RCC 7860 (cell line): Measurements from ENCODE around the gene NXPE3.
"Not testable (repeated sequence)": the region's sequence is repeated elsewhere in the genome, so short reads cannot be mapped to it uniquely, and the experiment has no call there.

ENCODE experiments used
- DNase-seq: peaks from one replicate; pipeline ENCODE4 v3.0.0-alpha.2; 2015; ENCODE audit warnings: low spot score
- FAIRE-seq: peaks from 2 replicates; lab custom pipeline; 2012; peaks lifted over from hg19 to GRCh38; lab: Jason Lieb, UNC

NXPE3 gene

DNA sequence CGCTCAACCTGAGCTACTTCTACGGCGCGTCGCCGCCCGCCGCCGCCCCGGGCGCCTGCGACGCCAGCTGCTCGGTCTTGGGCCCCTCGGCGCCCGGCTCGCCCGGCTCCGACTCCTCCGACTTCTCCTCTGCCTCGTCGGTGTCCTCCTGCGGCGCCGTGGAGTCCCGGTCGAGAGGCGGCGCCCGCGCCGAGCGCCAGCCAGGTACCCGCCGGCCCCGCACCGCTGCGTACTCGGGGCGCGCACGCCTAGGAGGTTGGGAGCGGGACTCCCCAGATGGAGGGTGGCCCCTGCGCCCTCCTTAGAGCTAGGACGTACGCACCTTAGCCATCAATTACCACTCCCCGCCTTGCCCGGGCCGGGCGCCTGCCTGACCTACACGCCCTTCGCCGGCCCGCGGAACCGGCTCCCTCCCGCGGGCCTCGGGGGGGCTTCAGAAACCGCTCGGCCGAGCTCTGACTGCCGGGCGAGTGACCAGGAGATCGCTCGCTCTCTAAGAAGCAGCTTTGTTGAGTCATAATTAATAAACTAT lies 70.8 kb downstream of the NXPE3 start:
- FAIRE-seq (no peak), DNase-seq (no peak)

DNA sequence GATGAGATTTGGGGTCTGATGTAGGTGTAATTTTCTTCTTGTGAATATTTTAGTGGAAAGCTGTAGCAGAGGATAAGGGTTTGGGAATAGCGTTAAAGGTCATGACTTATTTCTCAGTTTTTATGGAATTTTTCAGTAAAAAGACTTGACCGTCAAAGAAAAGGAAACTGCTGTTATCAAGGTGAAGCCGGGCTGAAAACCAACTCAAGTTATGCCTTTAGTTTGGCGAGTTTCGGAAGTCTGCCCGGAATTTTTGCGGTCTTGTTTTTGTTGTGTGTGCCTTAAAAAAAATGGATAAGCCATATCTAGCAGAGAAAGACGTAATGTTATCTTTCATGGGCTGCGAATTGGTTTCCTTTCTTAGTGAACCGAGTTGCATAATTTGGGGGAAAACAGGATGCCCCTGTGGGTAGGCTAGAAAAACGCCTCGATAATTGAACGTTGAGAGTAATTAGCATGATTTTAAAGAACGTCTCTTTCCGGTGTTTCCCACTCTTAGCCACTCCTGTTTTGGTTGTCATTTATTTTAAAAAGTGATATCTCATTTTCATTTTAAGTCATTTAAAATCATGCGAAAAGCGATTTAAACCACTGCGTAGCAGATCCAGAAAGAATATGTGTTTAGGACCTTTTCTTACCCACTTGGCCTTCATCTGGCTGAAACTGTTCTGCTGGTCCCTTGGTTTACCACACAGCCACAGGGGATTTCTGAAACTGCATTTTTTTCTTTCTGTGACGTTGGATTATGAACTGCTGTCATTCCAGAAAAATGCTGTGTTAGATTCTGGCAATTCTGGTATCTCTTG lies 71.4 kb downstream of the NXPE3 start:
- DNase-seq (no peak), FAIRE-seq (no peak)

DNA sequence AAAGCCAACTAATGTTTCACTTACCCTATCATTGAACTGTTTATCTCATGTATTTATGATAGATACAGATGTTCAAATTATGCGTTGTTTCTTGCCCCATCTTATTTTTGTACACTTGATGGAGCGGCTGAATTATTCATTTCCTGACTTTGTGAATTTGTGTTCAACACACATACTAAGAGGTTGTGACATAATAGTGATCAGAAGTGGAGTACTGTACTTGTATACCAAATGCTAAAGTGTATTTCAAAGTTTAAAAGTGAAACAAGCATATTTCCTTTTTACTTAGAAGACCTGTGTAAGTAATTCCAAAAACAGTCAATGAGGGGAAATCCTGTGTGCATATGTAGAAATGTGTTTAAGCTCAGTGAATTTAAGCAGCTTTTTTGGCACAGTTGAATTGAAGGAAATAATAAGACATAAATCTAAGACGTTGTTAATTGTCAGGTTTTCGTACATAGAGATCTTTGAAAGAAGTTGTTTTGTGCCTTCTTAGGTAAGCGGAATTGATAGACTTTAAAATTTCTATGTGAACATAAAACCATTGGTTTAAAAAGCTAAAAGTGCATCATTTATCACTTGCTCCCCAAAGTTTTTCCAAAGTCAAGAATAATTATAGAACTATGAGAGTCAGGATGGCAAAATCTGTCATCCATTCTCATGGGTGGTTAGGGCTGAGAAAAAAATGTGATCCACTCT lies 72.2 kb downstream of the NXPE3 start:
- FAIRE-seq (no peak), DNase-seq (no peak)

DNA sequence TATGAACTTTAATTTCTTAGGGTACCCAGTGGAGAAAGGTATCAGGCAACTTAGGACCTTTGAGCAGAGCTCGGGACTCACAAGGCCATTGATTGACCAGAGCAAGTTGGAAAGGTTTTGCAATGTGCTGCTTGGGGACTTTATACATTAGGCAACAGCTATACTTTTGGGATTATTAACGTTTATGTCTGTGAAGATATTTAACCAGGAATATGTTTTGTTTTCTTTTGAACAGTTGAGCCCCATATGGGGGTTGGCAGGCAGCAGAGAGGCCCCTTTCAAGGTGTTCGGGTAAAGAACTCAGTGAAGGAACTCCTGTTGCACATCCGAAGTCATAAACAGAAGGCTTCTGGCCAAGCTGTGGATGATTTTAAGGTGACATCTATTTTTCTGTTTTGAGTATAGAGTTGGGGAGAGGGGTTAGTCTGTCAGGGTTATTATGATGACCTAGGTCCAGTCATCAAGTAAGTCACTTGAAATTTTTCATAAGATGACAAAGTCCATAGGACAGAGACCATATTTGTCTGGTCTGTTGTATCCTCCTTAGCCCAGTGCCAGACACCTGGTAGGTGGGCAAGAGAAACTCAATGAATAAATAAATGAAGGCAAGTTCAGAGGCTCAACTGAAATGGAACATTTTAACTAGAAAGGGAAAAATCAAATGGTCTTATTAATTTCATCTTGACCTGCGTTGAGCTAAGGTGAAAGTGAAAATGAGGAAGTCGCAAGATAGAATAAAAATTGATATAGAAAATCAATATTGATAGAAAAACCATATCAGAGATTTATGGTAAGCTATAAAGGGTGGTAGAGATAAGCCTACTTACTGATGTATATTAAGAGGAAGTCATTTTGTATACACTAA lies 73.1 kb downstream of the NXPE3 start:
- no peak for FAIRE-seq
- DNase-seq = no peak

DNA sequence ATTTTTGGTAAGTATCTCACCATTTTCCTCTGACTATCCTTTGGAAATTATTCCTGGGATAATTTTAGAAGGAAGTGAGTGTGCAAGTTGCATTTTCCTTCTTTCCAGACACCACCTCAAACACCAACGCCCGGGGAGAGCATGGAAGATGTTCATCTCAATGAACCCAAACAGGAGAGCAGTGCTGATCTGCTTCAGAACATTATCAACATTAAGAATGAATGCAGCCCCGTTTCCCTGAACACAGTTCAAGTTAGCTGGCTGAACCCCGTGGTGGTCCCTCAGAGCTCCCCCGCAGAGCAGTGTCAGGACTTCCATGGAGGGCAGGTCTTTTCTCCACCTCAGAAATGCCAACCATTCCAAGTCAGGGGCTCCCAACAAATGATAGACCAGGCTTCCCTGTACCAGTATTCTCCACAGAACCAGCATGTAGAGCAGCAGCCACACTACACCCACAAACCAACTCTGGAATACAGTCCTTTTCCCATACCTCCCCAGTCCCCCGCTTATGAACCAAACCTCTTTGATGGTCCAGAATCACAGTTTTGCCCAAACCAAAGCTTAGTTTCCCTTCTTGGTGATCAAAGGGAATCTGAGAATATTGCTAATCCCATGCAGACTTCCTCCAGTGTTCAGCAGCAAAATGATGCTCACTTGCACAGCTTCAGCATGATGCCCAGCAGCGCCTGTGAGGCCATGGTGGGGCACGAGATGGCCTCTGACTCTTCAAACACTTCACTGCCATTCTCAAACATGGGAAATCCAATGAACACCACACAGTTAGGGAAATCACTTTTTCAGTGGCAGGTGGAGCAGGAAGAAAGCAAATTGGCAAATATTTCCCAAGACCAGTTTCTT lies 74.2 kb downstream of the NXPE3 start:
- DNase-seq = no peak
- no peak for FAIRE-seq

DNA sequence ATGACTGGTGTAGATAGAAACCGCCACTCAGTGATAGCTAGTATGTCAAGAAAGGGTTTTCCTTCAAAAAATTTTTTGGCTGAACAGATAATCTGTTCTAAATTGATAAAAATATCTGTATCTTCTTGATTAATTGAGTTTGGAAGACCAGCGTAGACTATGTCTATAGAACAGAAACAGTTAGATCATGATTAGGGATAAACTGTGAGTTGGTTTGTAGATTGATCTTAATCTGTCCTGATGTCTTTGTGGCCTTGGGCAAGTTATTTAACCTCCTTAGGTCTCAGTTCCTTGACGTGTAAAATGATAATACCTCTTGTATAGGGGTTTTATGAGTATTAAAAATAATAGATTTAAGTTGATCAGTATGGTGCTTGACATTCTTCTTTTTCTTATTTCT lies 75.0 kb downstream of the NXPE3 start:
- DNase-seq (no peak), FAIRE-seq (peak; percentile 4)

DNA sequence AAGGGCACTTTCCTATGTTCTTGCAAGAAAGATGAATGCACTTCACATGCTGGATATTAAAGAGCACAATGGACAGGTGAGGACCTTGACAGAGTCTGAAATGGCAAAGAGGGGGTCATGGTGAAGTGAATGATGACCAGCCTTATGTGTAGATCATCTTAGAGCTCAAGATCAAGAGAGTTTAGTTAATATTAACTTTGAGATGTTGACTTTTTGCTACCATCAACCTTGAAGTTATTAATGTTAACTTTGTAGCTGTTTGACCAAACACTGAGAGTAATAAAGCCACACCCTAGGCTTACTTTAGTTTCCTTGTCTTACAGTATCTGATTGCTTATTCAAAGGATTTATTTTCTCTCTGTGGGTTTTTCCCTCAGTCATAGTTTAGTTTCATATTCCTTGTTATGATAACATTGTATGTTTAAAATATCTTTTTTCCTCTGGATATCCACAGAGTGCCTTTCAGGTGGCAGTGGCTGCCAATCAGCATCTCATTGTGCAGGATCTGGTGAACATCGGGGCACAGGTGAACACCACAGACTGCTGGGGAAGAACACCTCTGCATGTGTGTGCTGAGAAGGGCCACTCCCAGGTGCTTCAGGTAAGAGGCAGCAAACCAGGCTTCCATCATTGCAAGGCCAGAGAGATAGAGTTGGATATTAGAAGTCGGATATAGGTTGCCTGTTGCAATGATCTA lies 75.7 kb downstream of the NXPE3 start:
- FAIRE-seq (peak; percentile 84), DNase-seq (peak; percentile 60)

DNA sequence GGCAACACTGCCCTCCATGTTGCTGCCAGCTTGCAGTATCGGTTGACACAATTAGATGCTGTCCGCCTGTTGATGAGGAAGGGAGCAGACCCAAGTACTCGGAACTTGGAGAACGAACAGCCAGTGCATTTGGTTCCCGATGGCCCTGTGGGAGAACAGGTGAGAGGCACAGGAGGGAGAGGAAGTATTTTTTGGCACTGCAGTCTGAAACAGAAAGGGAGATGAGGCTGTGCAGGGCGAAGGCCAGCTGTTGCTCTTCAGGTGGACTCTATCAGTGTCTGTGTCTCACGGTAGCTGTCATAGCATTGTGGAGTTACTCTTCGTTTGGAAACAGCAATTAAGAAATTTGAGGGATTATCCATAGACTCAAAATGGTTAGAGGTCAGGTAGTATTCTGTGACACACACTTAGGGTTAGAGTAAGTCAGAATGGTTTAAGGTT lies 78.3 kb downstream of the NXPE3 start:
- DNase-seq = peak; percentile 45
- FAIRE-seq = no peak

DNA sequence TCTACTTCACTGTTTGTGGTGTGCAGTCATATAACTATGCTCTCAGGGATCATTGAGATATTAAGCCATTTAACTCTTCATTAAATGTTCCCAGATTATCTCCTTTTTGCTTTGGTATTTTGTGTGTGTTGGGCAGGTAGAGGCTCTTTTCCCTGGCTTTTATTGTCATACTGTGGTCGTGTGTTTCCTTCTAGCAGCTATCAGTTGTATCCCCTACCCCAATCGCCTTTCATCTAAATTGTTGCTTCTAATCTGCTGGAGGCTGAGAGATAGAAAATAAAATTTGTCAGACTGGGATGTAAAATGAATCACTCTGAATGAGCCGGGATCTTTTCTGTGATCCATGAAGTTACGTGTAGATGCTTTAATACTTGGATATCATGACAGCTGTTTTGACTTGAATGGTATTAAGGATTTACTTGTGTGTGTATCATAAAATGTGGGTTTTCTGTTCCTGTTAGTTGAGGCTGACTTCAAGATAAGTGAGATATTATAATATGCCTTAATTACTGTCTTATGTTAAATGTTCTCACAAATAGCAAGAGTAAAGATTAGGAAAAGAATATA lies 79.5 kb downstream of the NXPE3 start:
- FAIRE-seq (peak; percentile 73), DNase-seq (peak; percentile 34)

DNA sequence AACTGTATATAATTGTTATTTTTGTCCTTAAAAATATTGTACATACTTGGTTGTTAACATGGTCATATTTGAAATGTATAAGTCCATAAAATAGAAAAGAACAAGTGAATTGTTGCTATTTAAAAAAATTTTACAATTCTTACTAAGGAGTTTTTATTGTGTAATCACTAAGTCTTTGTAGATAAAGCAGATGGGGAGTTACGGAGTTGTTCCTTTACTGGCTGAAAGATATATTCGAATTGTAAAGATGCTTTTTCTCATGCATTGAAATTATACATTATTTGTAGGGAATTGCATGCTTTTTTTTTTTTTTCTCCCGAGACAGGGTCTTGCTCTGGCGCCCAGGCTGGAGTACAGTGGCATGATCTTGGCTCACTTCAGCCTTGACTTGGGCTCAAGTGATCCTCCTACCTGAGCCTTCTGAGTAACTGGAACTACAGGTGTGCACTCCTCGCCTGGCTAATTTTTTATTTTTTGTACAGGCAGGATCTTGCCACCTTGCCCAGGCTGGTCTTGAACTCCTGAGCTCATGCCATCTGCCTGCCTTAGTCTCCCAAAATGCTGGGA lies 81.0 kb downstream of the NXPE3 start:
- no peak for DNase-seq
- FAIRE-seq = peak; percentile 38

DNA sequence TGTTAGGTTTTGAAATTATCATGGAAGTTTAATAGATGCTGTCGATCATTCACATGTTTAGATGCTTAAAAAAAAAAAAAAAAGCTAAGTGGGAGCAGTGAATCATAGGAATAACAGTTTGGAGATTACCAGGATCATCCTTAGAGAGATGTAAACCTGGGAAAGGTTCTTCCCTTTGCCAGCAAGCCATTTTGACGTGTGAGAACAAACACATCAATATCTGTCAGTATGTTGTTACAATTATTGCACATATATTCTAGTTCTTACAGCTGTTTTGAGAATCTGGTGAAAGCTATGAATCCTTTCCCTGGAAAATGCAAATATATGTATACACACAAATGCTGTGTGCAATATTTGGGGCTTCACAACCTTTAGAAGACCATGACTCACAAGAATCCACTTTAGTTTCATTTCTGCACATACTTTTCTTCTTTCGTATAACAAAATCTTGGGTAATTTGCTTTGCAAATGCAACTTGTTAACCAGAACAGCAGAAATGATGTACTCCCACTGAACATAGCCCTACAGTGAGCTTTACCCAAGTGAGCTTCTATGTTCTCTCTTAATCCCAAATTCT lies 82.3 kb downstream of the NXPE3 start:
- FAIRE-seq = no peak
- peak; percentile 18 for DNase-seq

DNA sequence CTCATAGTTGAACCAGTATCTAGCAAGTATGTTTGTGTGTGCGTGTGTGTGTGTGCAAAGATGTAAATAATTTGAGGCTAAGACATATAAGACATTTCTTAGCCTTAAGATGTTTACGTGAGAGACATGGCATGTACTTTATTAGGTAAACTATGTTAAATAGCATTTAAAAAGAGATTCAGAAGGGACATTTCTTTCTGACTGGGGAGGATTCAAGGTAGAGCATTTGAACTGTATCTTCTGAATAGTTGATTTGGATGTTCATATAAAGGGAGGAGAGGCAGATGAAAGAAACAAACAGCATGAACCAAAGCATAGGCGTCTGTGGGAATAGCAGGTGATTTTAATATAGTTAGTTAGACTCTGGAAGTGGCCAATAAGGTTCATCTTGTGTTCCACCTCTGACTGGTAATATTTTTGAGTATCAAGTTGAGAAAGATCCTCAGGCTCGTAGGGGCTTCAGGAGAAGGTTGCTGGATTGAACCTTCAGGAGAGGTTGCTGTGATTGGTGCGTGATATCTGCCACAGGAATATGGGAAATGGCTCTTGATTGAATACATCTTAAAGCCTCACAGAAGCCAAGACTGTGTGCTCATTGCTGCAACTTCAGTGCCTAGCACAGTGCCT lies 82.9 kb downstream of the NXPE3 start:
- no peak for FAIRE-seq
- peak; percentile 42 for DNase-seq

DNA sequence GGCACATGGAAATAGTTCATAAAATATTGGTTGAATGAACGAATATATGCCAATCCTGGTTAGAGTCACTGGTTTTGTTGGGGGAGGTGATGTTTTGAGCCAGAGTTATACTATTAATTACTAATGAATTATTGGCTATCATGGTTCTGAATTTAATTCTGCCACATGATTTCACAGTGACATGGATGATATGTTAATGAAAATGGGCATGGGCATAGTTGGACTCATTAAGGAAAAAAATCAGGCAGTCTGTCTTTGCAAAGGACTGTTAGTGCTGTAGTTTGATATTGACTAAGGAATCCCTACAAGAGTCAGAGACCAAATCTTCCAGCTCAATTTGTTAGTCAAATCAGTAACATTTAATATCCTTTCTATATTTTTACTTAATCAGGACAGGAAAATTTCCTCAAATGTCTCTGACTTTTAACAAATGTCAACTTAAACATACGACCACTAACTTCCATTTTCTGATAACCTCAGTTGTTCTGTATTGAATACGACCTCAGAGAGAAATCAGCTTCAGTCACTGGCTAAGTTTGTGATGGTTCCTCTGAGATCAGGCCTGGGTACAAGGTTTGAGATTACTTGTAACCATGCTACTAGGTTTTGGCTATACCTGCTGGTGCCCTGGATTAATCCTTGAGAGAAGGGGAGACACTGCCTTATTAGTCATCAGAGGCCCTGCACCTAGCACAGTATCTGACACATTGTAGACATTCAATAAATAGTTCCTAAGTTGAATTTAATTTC lies 83.6 kb downstream of the NXPE3 start:
- peak; percentile 66 for DNase-seq
- peak; percentile 80 for FAIRE-seq

DNA sequence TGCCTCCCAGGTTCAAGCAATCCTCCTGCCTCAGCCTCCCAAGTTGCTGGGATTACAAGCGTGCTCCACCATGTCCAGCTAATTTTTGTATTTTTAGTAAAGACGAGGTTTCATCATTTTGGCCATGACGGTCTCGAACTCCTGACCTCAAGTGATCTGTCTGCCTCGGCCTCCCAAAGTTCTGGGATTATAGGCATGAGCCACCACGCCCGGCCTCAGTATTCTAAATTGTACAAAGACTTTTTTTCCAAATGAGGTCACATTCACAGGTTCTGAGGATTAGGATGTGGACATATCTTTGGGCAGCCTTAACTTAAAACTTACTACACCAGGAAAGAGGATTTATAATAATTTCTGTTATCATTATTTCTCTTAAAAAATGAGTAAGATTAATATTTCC lies 85.9 kb downstream of the NXPE3 start:
- FAIRE-seq, DNase-seq: not testable (repeated sequence)

DNA sequence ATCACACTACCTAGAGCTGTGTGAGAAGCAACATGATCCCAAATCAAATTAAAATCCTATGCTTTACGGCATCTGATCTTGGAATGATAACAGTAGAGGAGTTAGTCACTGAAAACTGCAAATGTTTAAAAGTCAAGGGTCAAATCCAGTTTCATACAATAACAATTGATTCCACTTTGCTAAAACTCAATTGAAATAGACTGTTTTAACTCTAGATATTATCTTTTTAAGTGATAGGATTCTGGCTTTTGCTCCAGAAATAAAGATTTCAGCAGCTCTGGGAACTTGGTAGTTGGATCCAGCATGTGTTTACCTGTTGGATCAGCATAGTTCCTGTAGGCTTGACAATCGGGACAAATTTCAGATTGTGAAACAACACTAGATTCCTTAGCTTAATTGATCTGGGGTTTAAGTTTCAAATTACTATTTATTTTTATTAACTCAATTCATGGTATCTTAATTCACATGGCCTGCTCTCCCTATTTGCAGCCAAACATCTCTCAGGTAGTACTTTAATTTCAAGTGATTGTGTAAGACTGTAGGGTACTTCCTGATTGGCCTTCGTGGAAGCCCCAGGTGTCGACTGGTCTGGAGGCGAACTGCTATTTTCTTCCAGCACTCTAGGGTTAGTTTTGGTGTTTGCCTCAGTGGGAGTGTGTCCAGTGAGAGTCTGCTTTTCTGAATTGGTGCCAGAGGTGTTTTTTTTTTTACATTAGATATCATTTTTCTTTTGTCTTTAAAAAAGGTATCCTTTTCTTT lies 86.9 kb downstream of the NXPE3 start:
- no peak for DNase-seq
- FAIRE-seq = peak; percentile 65

DNA sequence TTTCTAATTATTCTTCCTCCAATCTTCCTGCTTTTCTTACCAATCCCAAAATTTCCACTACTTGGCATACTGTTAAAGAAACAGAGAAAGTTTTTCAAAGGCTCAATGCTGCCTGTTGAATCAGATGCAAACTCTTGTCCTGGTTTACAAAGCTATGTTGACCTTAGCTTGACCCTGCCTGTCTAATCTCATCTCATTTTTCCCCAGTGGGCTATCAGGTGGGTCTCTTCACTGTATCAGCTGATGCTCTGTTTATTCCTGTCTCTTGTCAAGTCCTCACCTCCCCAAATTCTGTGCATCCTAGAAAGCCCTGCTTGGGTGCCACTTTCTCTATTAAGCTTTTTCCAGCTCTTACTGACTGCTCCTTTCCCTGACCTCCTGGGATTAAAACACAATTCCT lies 88.5 kb downstream of the NXPE3 start:
- no peak for DNase-seq
- FAIRE-seq = no peak

DNA sequence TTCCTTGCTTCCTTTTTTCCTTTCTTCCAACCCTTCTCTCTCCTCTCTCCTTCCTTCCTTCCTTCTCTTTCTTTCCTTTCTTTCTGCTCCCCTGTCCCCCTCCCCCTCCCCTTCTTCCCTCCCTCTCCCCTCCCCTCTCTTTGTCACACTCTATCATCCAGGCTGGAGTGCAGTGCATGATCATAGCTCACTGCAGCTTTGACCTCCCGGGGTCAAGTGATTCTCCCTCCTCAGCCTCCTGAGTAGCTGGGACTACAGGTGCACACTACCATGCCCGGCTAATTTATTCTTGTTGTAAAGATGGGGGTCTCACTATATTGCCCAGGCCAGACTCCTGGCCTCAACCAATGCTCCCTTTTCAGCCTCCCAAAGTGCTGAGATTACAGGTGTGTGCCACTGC lies 89.0 kb downstream of the NXPE3 start:
- DNase-seq (no peak), FAIRE-seq (no peak)
